ENCODE measurements around the gene RNF220. TPM values are rescaled to one million over a fixed set of nuclear protein-coding genes. Genes with fewer than 3 reads are reported as not detected.

Gene RNF220
- polyA plus RNA-seq, 1 donor from 2014 or later = 142 TPM

- no peaks in the 10 kb centered on the region for H3K9me3 ChIP-seq (ENCODE audit: low read length)
- H3K9me2 ChIP-seq (ENCODE audit: insufficient read depth, low read length) = no peaks in the 10 kb centered on the region
- H3K4me2 ChIP-seq (ENCODE audit: low read length) = no peak overlapping the region
- no peaks in the 10 kb centered on the region for H3K36me3 ChIP-seq (ENCODE audit: insufficient read depth, low read length)
- no peak overlapping the region for H3K9ac ChIP-seq (ENCODE audit: low read length)
- H3K79me2 ChIP-seq (replicated peaks; ENCODE audit: insufficient read depth, low read length) = no peaks in the 10 kb centered on the region
- H2AFZ ChIP-seq (ENCODE audit: low read depth, low read length) = no peak overlapping the region
- no peak overlapping the region for H3K4me3 ChIP-seq (ENCODE audit: low read length)
- H3K27ac ChIP-seq (ENCODE audit: low read length) = no peak overlapping the region
- H3F3A ChIP-seq (ENCODE audit: insufficient read depth, low read length, poor library complexity, severe bottlenecking) = no peaks in the 10 kb centered on the region
- no peak for TF ChIP-seq SMC3 (conservative IDR thresholded peaks at IDR 0.05; ENCODE audit: poor library complexity)
- H3K27me3 ChIP-seq (ENCODE audit: insufficient read depth, low read depth, low read length) = no peaks in the 10 kb centered on the region
- H4K20me1 ChIP-seq (ENCODE audit: insufficient read depth) = no peaks in the 10 kb centered on the region
Observed at GRCh38 chr1:44660176-44660575, 255.1 kb downstream of the RNF220 start.

GRCh38 chr1:44661781-44662682 lies 257.0 kb downstream of the RNF220 start:
- no peaks in the 10 kb centered on the region for H3K9me3 ChIP-seq (ENCODE audit: low read length)
- TF ChIP-seq CTCF (IDR thresholded peaks at IDR 0.05; ENCODE audit: poor library complexity, severe bottlenecking) (no peak), EP300 (conservative IDR thresholded peaks at IDR 0.05; ENCODE audit: poor library complexity, severe bottlenecking) (no peak), RAD21 (conservative IDR thresholded peaks at IDR 0.05) (no peak), SMC3 (conservative IDR thresholded peaks at IDR 0.05; ENCODE audit: poor library complexity) (no peak)
- TF ChIP-seq, protein P1, sequence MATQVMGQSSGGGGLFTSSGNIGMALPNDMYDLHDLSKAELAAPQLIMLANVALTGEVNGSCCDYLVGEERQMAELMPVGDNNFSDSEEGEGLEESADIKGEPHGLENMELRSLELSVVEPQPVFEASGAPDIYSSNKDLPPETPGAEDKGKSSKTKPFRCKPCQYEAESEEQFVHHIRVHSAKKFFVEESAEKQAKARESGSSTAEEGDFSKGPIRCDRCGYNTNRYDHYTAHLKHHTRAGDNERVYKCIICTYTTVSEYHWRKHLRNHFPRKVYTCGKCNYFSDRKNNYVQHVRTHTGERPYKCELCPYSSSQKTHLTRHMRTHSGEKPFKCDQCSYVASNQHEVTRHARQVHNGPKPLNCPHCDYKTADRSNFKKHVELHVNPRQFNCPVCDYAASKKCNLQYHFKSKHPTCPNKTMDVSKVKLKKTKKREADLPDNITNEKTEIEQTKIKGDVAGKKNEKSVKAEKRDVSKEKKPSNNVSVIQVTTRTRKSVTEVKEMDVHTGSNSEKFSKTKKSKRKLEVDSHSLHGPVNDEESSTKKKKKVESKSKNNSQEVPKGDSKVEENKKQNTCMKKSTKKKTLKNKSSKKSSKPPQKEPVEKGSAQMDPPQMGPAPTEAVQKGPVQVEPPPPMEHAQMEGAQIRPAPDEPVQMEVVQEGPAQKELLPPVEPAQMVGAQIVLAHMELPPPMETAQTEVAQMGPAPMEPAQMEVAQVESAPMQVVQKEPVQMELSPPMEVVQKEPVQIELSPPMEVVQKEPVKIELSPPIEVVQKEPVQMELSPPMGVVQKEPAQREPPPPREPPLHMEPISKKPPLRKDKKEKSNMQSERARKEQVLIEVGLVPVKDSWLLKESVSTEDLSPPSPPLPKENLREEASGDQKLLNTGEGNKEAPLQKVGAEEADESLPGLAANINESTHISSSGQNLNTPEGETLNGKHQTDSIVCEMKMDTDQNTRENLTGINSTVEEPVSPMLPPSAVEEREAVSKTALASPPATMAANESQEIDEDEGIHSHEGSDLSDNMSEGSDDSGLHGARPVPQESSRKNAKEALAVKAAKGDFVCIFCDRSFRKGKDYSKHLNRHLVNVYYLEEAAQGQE (IDR thresholded peaks at IDR 0.05; ENCODE audit: borderline replicate concordance) = no peak
- H3F3A ChIP-seq (ENCODE audit: insufficient read depth, low read length, poor library complexity, severe bottlenecking) = no peaks in the 10 kb centered on the region
- H2AFZ ChIP-seq (ENCODE audit: low read depth, low read length) = no peak overlapping the region
- H3K79me2 ChIP-seq (replicated peaks; ENCODE audit: insufficient read depth, low read length) = no peaks in the 10 kb centered on the region
- H3K27me3 ChIP-seq (ENCODE audit: insufficient read depth, low read depth, low read length) = no peaks in the 10 kb centered on the region
- no peaks in the 10 kb centered on the region for H3K36me3 ChIP-seq (ENCODE audit: insufficient read depth, low read length)
- H3K4me2 ChIP-seq (ENCODE audit: low read length) = no peak overlapping the region
- H3K27ac ChIP-seq (ENCODE audit: low read length) = no peak overlapping the region
- H4K20me1 ChIP-seq (ENCODE audit: insufficient read depth) = no peaks in the 10 kb centered on the region
- no peak overlapping the region for H3K4me3 ChIP-seq (ENCODE audit: low read length)
- H3K9me2 ChIP-seq (ENCODE audit: insufficient read depth, low read length) = no peaks in the 10 kb centered on the region
- H3K9ac ChIP-seq (ENCODE audit: low read length) = no peak overlapping the region

DNA sequence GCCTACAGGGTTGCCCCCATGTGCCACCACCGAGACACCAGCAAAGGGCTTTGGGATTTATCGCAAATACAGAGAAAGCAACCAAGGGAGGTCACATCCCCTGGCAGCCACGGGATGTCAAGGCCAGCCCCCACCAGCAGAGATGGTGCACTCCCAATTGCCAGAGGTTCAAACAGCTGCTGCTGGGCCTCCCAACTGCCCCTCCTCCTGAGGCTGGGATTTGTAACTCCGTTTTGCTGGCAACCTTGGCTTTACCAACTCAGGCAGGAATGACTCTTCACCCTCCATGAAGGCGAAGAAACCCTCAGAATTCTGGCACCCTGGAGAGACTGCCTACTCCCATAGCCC lies 257.6 kb downstream of the RNF220 start:
- no peaks in the 10 kb centered on the region for H3F3A ChIP-seq (ENCODE audit: insufficient read depth, low read length, poor library complexity, severe bottlenecking)
- no peak overlapping the region for H3K9ac ChIP-seq (ENCODE audit: low read length)
- H4K20me1 ChIP-seq (ENCODE audit: insufficient read depth) = no peaks in the 10 kb centered on the region
- H3K9me2 ChIP-seq (ENCODE audit: insufficient read depth, low read length) = no peaks in the 10 kb centered on the region
- H3K9me3 ChIP-seq (ENCODE audit: low read length) = no peaks in the 10 kb centered on the region
- no peaks in the 10 kb centered on the region for H3K36me3 ChIP-seq (ENCODE audit: insufficient read depth, low read length)
- no peak overlapping the region for H2AFZ ChIP-seq (ENCODE audit: low read depth, low read length)
- no peak overlapping the region for H3K27ac ChIP-seq (ENCODE audit: low read length)
- H3K4me3 ChIP-seq (ENCODE audit: low read length) = no peak overlapping the region
- H3K4me2 ChIP-seq (ENCODE audit: low read length) = no peak overlapping the region
- H3K27me3 ChIP-seq (ENCODE audit: insufficient read depth, low read depth, low read length) = no peaks in the 10 kb centered on the region
- no peak for TF ChIP-seq MXI1 (conservative IDR thresholded peaks at IDR 0.05; ENCODE audit: poor library complexity, severe bottlenecking)
- no peak for TF ChIP-seq EP300 (conservative IDR thresholded peaks at IDR 0.05; ENCODE audit: poor library complexity, severe bottlenecking)
- no peak for TF ChIP-seq EZH2 (IDR thresholded peaks at IDR 0.05; ENCODE audit: borderline replicate concordance, insufficient read depth, low read length, poor library complexity, severe bottlenecking)
- no peak for TF ChIP-seq POLR2AphosphoS5 (IDR thresholded peaks at IDR 0.05)
- TF ChIP-seq, protein P1 (IDR thresholded peaks at IDR 0.05; ENCODE audit: borderline replicate concordance) = no peak
- no peak for TF ChIP-seq RAD21 (conservative IDR thresholded peaks at IDR 0.05)
- TF ChIP-seq SMC3 (conservative IDR thresholded peaks at IDR 0.05; ENCODE audit: poor library complexity) = no peak
- no peak for TF ChIP-seq TAF1 (IDR thresholded peaks at IDR 0.05; ENCODE audit: low read depth)
- no peak for TF ChIP-seq CTCF (IDR thresholded peaks at IDR 0.05; ENCODE audit: poor library complexity, severe bottlenecking)
- H3K79me2 ChIP-seq (replicated peaks; ENCODE audit: insufficient read depth, low read length) = no peaks in the 10 kb centered on the region
